Gastrocnemius medialis (tissue), 4 donors: ENCODE results near the gene FAM83C.

Experiments
- POLR2A ChIP-seq, 2 donors: fragments of 450-650 bp; IDR thresholded peaks; one replicate each; pipeline ENCODE4 v1.6.1; 2017; ENCODE audit warnings: antibody characterized with exemption in 2 of 2, mild to moderate bottlenecking in 2 of 2, moderate library complexity in 2 of 2
- TF ChIP-seq, protein P1 (sequence below), 5 experiments: fragments of 450-650 bp in 3 of 5; fragments of 200-600 bp in 2 of 5; sonication (generic) in 2 of 5; IDR thresholded peaks in 4 of 5; conservative IDR thresholded peaks in 1 of 5; 1 replicate in 4 of 5; 2 replicates in 1 of 5; pipeline ENCODE4 v1.5.1; 2016 to 2019; ENCODE audit warnings: antibody characterized with exemption in 5 of 5, mild to moderate bottlenecking in 3 of 5, moderate library complexity in 3 of 5

- TF ChIP-seq, protein P1, sequence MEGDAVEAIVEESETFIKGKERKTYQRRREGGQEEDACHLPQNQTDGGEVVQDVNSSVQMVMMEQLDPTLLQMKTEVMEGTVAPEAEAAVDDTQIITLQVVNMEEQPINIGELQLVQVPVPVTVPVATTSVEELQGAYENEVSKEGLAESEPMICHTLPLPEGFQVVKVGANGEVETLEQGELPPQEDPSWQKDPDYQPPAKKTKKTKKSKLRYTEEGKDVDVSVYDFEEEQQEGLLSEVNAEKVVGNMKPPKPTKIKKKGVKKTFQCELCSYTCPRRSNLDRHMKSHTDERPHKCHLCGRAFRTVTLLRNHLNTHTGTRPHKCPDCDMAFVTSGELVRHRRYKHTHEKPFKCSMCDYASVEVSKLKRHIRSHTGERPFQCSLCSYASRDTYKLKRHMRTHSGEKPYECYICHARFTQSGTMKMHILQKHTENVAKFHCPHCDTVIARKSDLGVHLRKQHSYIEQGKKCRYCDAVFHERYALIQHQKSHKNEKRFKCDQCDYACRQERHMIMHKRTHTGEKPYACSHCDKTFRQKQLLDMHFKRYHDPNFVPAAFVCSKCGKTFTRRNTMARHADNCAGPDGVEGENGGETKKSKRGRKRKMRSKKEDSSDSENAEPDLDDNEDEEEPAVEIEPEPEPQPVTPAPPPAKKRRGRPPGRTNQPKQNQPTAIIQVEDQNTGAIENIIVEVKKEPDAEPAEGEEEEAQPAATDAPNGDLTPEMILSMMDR (IDR thresholded peaks at IDR 0.05 in 4 of 5, conservative IDR thresholded peaks at IDR 0.05 in 1 of 5): no peak
- TF ChIP-seq POLR2A (IDR thresholded peaks at IDR 0.05): no peak
Observed at GRCh38 chr20:35285806-35286076, 6.5 kb downstream of the FAM83C start.
